ENCODE measurements around the gene FBXO27.

DNA sequence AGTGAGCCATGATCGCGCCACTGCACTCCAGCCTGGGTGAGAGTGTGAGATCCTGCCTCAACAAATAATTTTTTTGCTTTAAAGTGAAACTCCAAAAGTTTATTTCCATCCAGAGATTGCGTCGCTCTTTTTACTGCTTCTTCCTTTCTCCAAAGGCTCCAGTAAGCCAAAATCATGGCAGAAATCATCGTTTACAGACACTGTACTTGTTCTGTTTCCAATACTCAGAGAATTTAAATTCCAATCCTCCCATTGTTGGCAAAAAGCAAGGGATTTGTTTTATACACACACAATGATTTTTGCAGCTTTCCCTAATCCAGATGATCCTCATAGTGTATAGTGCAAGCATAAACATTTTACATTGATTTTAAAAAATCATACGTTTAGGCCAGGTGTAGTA lies 15.3 kb downstream of the FBXO27 start:
- TF ChIP-seq CTCF (IDR thresholded peaks at IDR 0.05 in 8 of 11, conservative IDR thresholded peaks at IDR 0.05 in 3 of 11) = no peak
- no peak for TF ChIP-seq POLR2A (IDR thresholded peaks at IDR 0.05)
